T1000 (cell line): ENCODE results near the gene DUOX1.

Source experiments
- DNase-seq: peaks from one replicate; lab custom pipeline; 2025; ENCODE audit warnings: mixed read lengths; lab: John Stamatoyannopoulos, UW

The DUOX1 gene

GRCh38 chr15:45187894-45188830, 58.4 kb downstream of the DUOX1 start, which contains the start of gene SHF:
TSS of gene SHF (minus strand) at chr15:45187966. CDS start at chr15:45187951, 15 bp downstream.
- no peak for DNase-seq

GRCh38 chr15:45197512-45197911, 67.7 kb downstream of the DUOX1 start:
- no peak for DNase-seq

- peak; percentile 94 for DNase-seq
Observed at GRCh38 chr15:45198337-45199135, 68.7 kb downstream of the DUOX1 start.

- no peak for DNase-seq
Observed at GRCh38 chr15:45199136-45199810, 69.5 kb downstream of the DUOX1 start.

- DNase-seq = peak; percentile 92
Observed at GRCh38 chr15:45200001-45200798, 70.4 kb downstream of the DUOX1 start.

- peak; percentile 61 for DNase-seq
Observed at GRCh38 chr15:45200799-45201556, 71.2 kb downstream of the DUOX1 start.

GRCh38 chr15:45201557-45201859, 71.7 kb downstream of the DUOX1 start:
- DNase-seq = no peak

GRCh38 chr15:45201869-45202268, 72.1 kb downstream of the DUOX1 start:
- DNase-seq = no peak

GRCh38 chr15:45203182-45203581, 73.4 kb downstream of the DUOX1 start:
- no peak for DNase-seq

- DNase-seq = no peak
Observed at GRCh38 chr15:45205192-45205591, 75.4 kb downstream of the DUOX1 start.

- no peak for DNase-seq
Observed at GRCh38 chr15:45212493-45212892, 82.7 kb downstream of the DUOX1 start.
